Spleen (tissue), 11 donors: ENCODE results near the gene IFNGR1. TPM values are rescaled to one million over a fixed set of nuclear protein-coding genes. Genes with fewer than 3 reads are reported as not detected.
"Not testable (repeated sequence)": the region's sequence is repeated elsewhere in the genome, so short reads cannot be mapped to it uniquely, and the experiment has no call there.

Experiments
- DNase-seq: peaks from one replicate; pipeline ENCODE4 v3.0.0-alpha.2; 2020
- H3K27ac ChIP-seq, 8 donors: fragments of 200-600 bp; sonication (generic) in 7 of 8; 1 replicate in 4 of 8; 2 replicates in 4 of 8; pipeline versions ENCODE4 v1.5.0 to v1.8.0; 2016 to 2021; ENCODE audit warnings: inconsistent platforms in 4 of 8, mild to moderate bottlenecking in 4 of 8, moderate library complexity in 1 of 8
- H3K27me3 ChIP-seq, 7 donors: fragments of 200-600 bp; sonication (generic) in 6 of 7; replicated peaks in 1 of 7; 1 replicate in 4 of 7; 2 replicates in 3 of 7; pipeline versions ENCODE4 v1.5.0 to v1.8.0; 2016 to 2021; ENCODE audit warnings: inconsistent platforms in 3 of 7, mild to moderate bottlenecking in 1 of 7
- H3K36me3 ChIP-seq, 6 donors: fragments of 200-600 bp; sonication (generic) in 5 of 6; 1 replicate in 4 of 6; 2 replicates in 2 of 6; pipeline versions ENCODE4 v1.5.0 to v1.8.0; 2016 to 2021; ENCODE audit warnings: inconsistent platforms in 2 of 6
- H3K4me1 ChIP-seq, 6 donors: fragments of 200-600 bp; sonication (generic) in 5 of 6; 1 replicate in 3 of 6; 2 replicates in 3 of 6; pipeline versions ENCODE4 v1.5.0 to v1.8.0; 2016 to 2021; ENCODE audit warnings: inconsistent platforms in 3 of 6
- H3K4me3 ChIP-seq, 8 donors: fragments of 200-600 bp; sonication (generic) in 7 of 8; 1 replicate in 4 of 8; 2 replicates in 4 of 8; pipeline versions ENCODE4 v1.5.0 to v1.8.0; 2016 to 2021; ENCODE audit warnings: inconsistent platforms in 4 of 8, mild to moderate bottlenecking in 4 of 8, moderate library complexity in 2 of 8
- H3K9me3 ChIP-seq, 8 donors: fragments of 200-600 bp; sonication (generic) in 7 of 8; 1 replicate in 4 of 8; 2 replicates in 4 of 8; pipeline versions ENCODE4 v1.5.0 to v1.8.0; 2016 to 2021; ENCODE audit warnings: inconsistent platforms in 4 of 8
- POLR2A ChIP-seq, 3 donors: fragments of 450-650 bp; IDR thresholded peaks; one replicate each; pipeline ENCODE4 v1.5.1; 2017; ENCODE audit warnings: antibody characterized with exemption in 3 of 3, mild to moderate bottlenecking in 1 of 3
- POLR2AphosphoS5 ChIP-seq, 3 donors: sonication (generic); formaldehyde crosslinking; IDR thresholded peaks; one replicate each; pipeline ENCODE4 v1.5.1; 2017; ENCODE audit warnings: antibody characterized with exemption in 3 of 3
- WGBS, 5 donors: extraction: QIAGEN DNeasy Blood & Tissue Kit in 3 of 5; methylation state at CpG; one replicate each; pipeline versions ENCODE4 v1.1.5 to v1.1.7; 2013 to 2018; 5-methylcytosine and 5-hydroxymethylcytosine counted together
- intact Hi-C: fragments of 100-400 bp; cut with DNase I; formaldehyde crosslinking; loops from one replicate; pipeline ENCODE4 v1.15.0; 2023; ENCODE audit warnings: low total_unique reads
- polyA plus RNA-seq, 3 donors: library from polyadenylated mRNA; stranded (reverse); fragments of 200-250 nt; gene quantifications; one replicate each; pipeline ENCODE4 v1.2.1, GENCODE V29; 2013
- total RNA-seq, 7 donors: library from RNA; depleted of rRNA in 3 of 7; stranded (reverse); fragments of >200 nt in 3 of 7; fragmentation: NEBNext Ultra II Directional in 4 of 7; extraction: Animal tissue kit (Norgen Biotek cat#: 25700) in 4 of 7; gene quantifications; one replicate each; pipeline versions ENCODE4 v1.1.0 to v1.2.1, GENCODE V29; 2016 to 2021
- TF ChIP-seq, protein P1 (sequence below), 11 experiments: fragments of 200-600 bp in 7 of 11; fragments of 450-650 bp in 4 of 11; sonication (generic) in 4 of 11; IDR thresholded peaks in 8 of 11; conservative IDR thresholded peaks in 3 of 11; 1 replicate in 7 of 11; 2 replicates in 4 of 11; pipeline versions ENCODE4 v1.4.0 to v1.8.0; 2016 to 2021; ENCODE audit warnings: antibody characterized with exemption in 11 of 11, inconsistent platforms in 4 of 11, mild to moderate bottlenecking in 1 of 11
- donor health status: healthy with polysubstance abuse.
- donor health status: DM: no; HTN: no; CAD: no; lungs with moderate emphysema.
- donor health status: DM: no; HTN: no; CAD: no.
- donor health status: Bipolar disorder and iron deficiency.
- donor health status: healthy.
- donor health status: DM: no; HTN: no; CAD: no.
- donor health status: DM: yes; HTN: yes; CAD: no.

Gene IFNGR1
- total and polyA plus RNA-seq, 10 donors = 119 to 291 (median 183) TPM

DNA sequence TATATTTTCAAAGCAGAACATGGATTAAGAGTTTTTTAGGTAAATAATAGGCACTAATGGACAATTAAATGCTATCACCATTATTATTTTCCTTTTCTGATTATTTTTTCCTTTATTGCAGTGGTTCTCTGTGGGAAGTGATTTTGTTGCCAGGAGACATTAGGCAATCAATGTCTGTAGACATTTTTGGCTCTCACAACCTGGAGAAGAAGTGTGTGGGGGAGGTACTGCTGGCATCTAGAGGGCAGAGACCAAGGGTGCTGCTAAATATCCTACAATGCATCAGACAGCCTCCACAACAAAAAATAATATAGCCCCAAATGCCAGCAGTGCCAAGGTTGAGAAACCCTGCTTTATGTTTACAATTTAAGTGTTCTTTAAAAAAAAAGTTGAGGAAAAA is 8.3 kb downstream of the IFNGR1 start:
- H3K27me3 ChIP-seq = no peaks in the 10 kb centered on the region
- no peak for TF ChIP-seq POLR2A (IDR thresholded peaks at IDR 0.05)
- TF ChIP-seq POLR2AphosphoS5 (IDR thresholded peaks at IDR 0.05) = peak in 1 of 3 donors; percentile 40
- peaks cover 0 to 85% (median 16%) of the 10 kb centered on the region in 6 donors for H3K36me3 ChIP-seq
- DNase-seq = no peak
- peak overlapping the region in 1 of 8 donors; percentile 21 for H3K4me3 ChIP-seq
- H3K4me1 ChIP-seq = peaks cover 33 to 100% (median 84%) of the 10 kb centered on the region in 6 donors
- H3K9me3 ChIP-seq = peaks cover 0 to 32% (median 20%) of the 10 kb centered on the region in 8 donors
- intact Hi-C loops = no loop called here
- H3K27ac ChIP-seq = peak overlapping the region in 4 of 8 donors; percentile 41 to 100 (median 100)

- TF ChIP-seq, protein P1, sequence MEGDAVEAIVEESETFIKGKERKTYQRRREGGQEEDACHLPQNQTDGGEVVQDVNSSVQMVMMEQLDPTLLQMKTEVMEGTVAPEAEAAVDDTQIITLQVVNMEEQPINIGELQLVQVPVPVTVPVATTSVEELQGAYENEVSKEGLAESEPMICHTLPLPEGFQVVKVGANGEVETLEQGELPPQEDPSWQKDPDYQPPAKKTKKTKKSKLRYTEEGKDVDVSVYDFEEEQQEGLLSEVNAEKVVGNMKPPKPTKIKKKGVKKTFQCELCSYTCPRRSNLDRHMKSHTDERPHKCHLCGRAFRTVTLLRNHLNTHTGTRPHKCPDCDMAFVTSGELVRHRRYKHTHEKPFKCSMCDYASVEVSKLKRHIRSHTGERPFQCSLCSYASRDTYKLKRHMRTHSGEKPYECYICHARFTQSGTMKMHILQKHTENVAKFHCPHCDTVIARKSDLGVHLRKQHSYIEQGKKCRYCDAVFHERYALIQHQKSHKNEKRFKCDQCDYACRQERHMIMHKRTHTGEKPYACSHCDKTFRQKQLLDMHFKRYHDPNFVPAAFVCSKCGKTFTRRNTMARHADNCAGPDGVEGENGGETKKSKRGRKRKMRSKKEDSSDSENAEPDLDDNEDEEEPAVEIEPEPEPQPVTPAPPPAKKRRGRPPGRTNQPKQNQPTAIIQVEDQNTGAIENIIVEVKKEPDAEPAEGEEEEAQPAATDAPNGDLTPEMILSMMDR (IDR thresholded peaks at IDR 0.05 in 8 of 11, conservative IDR thresholded peaks at IDR 0.05 in 3 of 11) = no peak
- TF ChIP-seq POLR2AphosphoS5 (IDR thresholded peaks at IDR 0.05) = peak in 2 of 3 donors; percentile 45 to 60
- 91 to 97% (median 94%) methylated on average over 7 of the region's 7 CpGs for whole genome bisulfite sequencing, 5 donors
- intact Hi-C loops = no loop called here
- Histone ChIP-seq H3K9me3 (peaks cover 0 to 32% (median 20%) of the 10 kb centered on the region in 8 donors), H3K36me3 (peaks cover 0 to 96% (median 42%) of the 10 kb centered on the region in 6 donors), H3K4me1 (peaks cover 20 to 100% (median 57%) of the 10 kb centered on the region in 6 donors), H3K27ac (peak overlapping the region in 3 of 8 donors; percentile 2 to 100 (median 14)), H3K4me3 (no peak overlapping the region), H3K27me3 (no peaks in the 10 kb centered on the region)
- no peak for DNase-seq
These were observed 10.9 kb downstream of the IFNGR1 start for GRCh38 chr6:137208279-137208678.

DNA sequence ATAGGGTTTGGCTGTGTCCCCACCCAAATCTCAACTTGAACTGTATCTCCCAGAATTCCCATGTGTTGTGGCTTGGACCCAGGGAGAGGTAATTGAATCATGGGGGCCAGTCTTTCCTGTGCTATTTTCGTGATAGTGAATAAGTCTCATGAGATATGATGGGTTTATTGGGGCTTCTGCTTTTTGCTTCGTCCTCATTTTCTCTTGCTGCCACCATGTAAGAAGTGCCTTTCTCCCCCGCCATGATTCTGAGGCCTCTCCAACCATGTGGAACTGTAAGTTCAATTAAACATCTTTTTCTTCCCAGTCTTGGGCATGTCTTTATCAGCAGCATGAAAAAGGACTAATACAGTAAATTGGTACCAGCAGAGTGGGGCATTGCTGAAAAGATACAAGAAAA is 11.7 kb downstream of the IFNGR1 start:
- WGBS, 5 donors = 84 to 93% (median 91%) methylated on average over 3 of the region's 3 CpGs
- H3K4me1 ChIP-seq = peaks cover 16 to 99% (median 49%) of the 10 kb centered on the region in 6 donors
- intact Hi-C loops, H3K4me3 ChIP-seq, H3K27me3 ChIP-seq, DNase-seq: not testable (repeated sequence)
- peaks cover 0 to 32% (median 20%) of the 10 kb centered on the region in 8 donors for H3K9me3 ChIP-seq
- peak overlapping the region in 4 of 8 donors; percentile 5 to 100 (median 23) for H3K27ac ChIP-seq
- peaks cover 0 to 98% (median 48%) of the 10 kb centered on the region in 6 donors for H3K36me3 ChIP-seq

GRCh38 chr6:137206577-137206976 is 12.6 kb downstream of the IFNGR1 start:
- Histone ChIP-seq H3K36me3 (peaks cover 0 to 98% (median 55%) of the 10 kb centered on the region in 6 donors), H3K9me3 (peaks cover 0 to 32% (median 20%) of the 10 kb centered on the region in 8 donors), H3K27me3 (no peaks in the 10 kb centered on the region), H3K27ac (peak overlapping the region in 4 of 8 donors; percentile 14 to 34 (median 24)), H3K4me1 (peaks cover 12 to 99% (median 43%) of the 10 kb centered on the region in 6 donors), H3K4me3 (no peak overlapping the region)
- intact Hi-C loops = no loop called here
- TF ChIP-seq POLR2A (IDR thresholded peaks at IDR 0.05) (no peak), POLR2AphosphoS5 (IDR thresholded peaks at IDR 0.05) (no peak)
- TF ChIP-seq, protein P1 (IDR thresholded peaks at IDR 0.05 in 8 of 11, conservative IDR thresholded peaks at IDR 0.05 in 3 of 11) = no peak
- 11 to 27% (median 20%) methylated on average over 1 of the region's 1 CpG for whole genome bisulfite sequencing, 5 donors
- DNase-seq = no peak

DNA sequence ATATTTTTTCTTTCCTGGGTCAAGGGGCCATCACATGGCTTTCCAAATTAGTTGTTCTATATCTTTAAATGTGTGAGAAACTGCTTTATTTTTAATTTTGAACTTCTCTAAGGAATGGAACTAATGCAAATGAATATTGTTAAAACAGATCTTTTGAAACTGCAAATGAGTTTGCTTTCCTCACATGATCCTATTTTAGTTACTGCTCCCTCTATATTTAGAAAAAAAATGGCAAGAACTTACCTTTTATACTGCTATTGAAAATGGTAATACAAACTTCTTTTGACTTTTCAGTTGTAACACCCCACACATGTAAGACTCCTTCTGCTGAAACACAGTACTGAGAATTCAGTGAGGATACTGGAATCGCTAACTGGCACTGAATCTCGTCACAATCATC is 15.9 kb downstream of the IFNGR1 start:
- TF ChIP-seq, protein P1 (IDR thresholded peaks at IDR 0.05 in 8 of 11, conservative IDR thresholded peaks at IDR 0.05 in 3 of 11) = no peak
- TF ChIP-seq POLR2A (IDR thresholded peaks at IDR 0.05) = no peak
- TF ChIP-seq POLR2AphosphoS5 (IDR thresholded peaks at IDR 0.05) = no peak
- DNase-seq = no peak
- no peak overlapping the region for H3K4me3 ChIP-seq
- intact Hi-C loops = no loop called here
- H3K36me3 ChIP-seq = peaks cover 0 to 97% (median 75%) of the 10 kb centered on the region in 6 donors
- no peak overlapping the region for H3K27ac ChIP-seq
- 92 to 95% (median 93%) methylated on average over 2 of the region's 2 CpGs for WGBS, 5 donors
- no peaks in the 10 kb centered on the region for H3K27me3 ChIP-seq
- peaks cover 11 to 75% (median 18%) of the 10 kb centered on the region in 6 donors for H3K4me1 ChIP-seq
- peaks cover 0 to 13% (median 6%) of the 10 kb centered on the region in 8 donors for H3K9me3 ChIP-seq
